Activated CD8-positive, alpha-beta T cell treated with anti-CD3 and anti-CD28 coated beads for 36 hours (primary cell): ENCODE measurements around the gene VCX. TPM values are rescaled to one million over a fixed set of nuclear protein-coding genes. Genes with fewer than 3 reads are reported as not detected.

Experiments
- ATAC-seq: fragments of 200-7000 bp; cut with Tn5 transposase; one replicate; pipeline ENCODE4 v1.10.0; 2021; ENCODE audit warnings: mild to moderate bottlenecking, moderate library complexity
- CTCF ChIA-PET: fragments of 350-600 bp; sonication (Branson Sonifier 250); formaldehyde crosslinking; loops from one replicate; lab custom pipeline; 2021; ENCODE audit warnings: antibody characterized with exemption; lab: Charles Lee
- POLR2A ChIA-PET: fragments of 350-600 bp; sonication (Branson Sonifier 250); formaldehyde crosslinking; loops from one replicate; lab custom pipeline; 2021; ENCODE audit warnings: antibody characterized with exemption; lab: Charles Lee
- DNase-seq: peaks from one replicate; pipeline ENCODE4 v3.0.0-alpha.2; 2020
- H3K27ac Mint-ChIP-seq: one replicate; pipeline ENCODE4 v1.8.0; 2021; ENCODE audit warnings: mild to moderate bottlenecking, mixed read lengths
- H3K27me3 Mint-ChIP-seq: one replicate; pipeline ENCODE4 v1.8.0; 2021; ENCODE audit warnings: mixed read lengths
- H3K36me3 Mint-ChIP-seq: one replicate; pipeline ENCODE4 v1.8.0; 2021; ENCODE audit warnings: low read depth, mixed read lengths
- H3K4me1 Mint-ChIP-seq: one replicate; pipeline ENCODE4 v1.8.0; 2021; ENCODE audit warnings: low read depth, mixed read lengths
- H3K4me3 Mint-ChIP-seq: one replicate; pipeline ENCODE4 v1.8.0; 2021; ENCODE audit warnings: mild to moderate bottlenecking, moderate library complexity, mixed read lengths
- H3K9me3 Mint-ChIP-seq: one replicate; pipeline ENCODE4 v1.8.0; 2021; ENCODE audit warnings: mixed read lengths
- intact Hi-C: fragments of 100-400 bp; cut with micrococcal nuclease; formaldehyde crosslinking; loops from one replicate; pipeline ENCODE4 v1.10.0; 2022
- total RNA-seq, 2 experiments: library from RNA; stranded (reverse); gene quantifications; one replicate each; pipeline ENCODE4 v1.2.3, GENCODE V29; 2021
- TF ChIP-seq, protein P1 (sequence below): fragments of 200-600 bp; IDR thresholded peaks from one replicate; pipeline ENCODE4 v1.8.0; 2022; ENCODE audit warnings: antibody characterized with exemption, mild to moderate bottlenecking

Gene VCX
- total RNA-seq, 2 experiments from 2014 or later, result not detected

DNA sequence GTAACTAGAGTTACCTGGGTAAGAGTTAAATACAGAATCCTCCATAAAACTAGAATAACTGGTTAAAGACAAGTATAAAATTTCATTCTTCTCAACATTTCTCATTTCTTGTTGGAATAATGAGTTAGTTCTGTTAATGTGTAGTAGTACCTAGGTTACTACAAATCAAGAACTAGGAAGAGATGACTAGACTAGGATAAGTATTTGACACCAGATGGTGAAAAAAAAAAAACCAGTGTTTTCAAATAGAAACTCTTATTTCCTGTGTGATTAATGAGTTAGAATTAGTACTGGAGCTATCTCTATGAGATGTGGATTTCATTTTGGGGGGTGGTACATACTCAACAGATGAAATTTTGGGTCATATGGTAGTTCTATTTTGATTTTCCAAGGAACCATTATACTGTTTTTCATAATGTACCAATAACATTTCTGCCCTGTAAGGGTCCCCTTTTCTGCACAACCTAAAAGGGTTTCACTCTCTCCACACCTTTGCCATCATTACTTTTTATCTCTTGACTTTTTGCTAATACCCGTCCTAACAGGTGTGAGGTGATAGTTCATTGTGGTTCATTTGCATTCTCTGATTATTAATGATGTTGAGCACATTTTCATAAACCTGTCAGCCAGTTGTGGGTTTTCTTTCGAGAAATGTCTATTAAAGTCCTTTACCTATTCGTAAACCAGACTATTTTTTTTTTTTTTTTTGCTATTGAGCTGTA is 1.7 kb upstream of the VCX start:
- no peaks in the 10 kb centered on the region for H3K4me1 Mint-ChIP-seq
- intact Hi-C loops, result no loop called here
- H3K36me3 Mint-ChIP-seq, result no peaks in the 10 kb centered on the region
- ChIA-PET CTCF (no interaction called here), POLR2A (no interaction called here)
- TF ChIP-seq, protein P1, sequence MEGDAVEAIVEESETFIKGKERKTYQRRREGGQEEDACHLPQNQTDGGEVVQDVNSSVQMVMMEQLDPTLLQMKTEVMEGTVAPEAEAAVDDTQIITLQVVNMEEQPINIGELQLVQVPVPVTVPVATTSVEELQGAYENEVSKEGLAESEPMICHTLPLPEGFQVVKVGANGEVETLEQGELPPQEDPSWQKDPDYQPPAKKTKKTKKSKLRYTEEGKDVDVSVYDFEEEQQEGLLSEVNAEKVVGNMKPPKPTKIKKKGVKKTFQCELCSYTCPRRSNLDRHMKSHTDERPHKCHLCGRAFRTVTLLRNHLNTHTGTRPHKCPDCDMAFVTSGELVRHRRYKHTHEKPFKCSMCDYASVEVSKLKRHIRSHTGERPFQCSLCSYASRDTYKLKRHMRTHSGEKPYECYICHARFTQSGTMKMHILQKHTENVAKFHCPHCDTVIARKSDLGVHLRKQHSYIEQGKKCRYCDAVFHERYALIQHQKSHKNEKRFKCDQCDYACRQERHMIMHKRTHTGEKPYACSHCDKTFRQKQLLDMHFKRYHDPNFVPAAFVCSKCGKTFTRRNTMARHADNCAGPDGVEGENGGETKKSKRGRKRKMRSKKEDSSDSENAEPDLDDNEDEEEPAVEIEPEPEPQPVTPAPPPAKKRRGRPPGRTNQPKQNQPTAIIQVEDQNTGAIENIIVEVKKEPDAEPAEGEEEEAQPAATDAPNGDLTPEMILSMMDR, result no peak
- DNase-seq (no peak), ATAC-seq (no peak)
- H3K27ac Mint-ChIP-seq, result no peak overlapping the region
- no peak overlapping the region for H3K4me3 Mint-ChIP-seq
- no peaks in the 10 kb centered on the region for H3K9me3 Mint-ChIP-seq
- H3K27me3 Mint-ChIP-seq, result peaks cover 1% of the 10 kb centered on the region

DNA sequence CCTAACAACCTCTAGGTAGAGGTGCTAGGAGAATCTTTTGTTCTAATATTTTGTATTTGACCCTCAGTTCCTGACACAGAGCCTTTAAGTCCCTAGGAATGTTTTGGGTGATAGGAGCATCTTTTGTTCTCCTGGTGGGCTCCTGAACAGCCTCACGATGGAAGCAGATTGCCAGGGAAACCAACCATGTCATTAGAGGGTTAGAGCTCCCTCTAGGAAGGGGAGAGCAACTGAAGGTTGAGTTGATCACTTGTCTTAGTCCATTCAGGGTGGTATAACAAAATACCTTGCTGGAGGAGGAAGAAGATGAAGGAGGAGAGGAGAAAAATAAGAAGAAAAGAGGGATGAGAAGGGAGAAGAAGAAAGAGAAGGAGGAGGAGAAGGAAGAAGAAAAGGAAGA is 9.2 kb downstream of the VCX start:
- Mint-ChIP-seq H3K9me3 (no peaks in the 10 kb centered on the region), H3K4me3 (no peak overlapping the region), H3K4me1 (no peaks in the 10 kb centered on the region), H3K27me3 (peaks cover 1% of the 10 kb centered on the region), H3K27ac (no peak overlapping the region), H3K36me3 (no peaks in the 10 kb centered on the region)
- ChIA-PET POLR2A (no interaction called here), CTCF (no interaction called here)
- TF ChIP-seq, protein P1, result no peak
- no peak for ATAC-seq
- no peak for DNase-seq
- intact Hi-C loops, result no loop called here

DNA sequence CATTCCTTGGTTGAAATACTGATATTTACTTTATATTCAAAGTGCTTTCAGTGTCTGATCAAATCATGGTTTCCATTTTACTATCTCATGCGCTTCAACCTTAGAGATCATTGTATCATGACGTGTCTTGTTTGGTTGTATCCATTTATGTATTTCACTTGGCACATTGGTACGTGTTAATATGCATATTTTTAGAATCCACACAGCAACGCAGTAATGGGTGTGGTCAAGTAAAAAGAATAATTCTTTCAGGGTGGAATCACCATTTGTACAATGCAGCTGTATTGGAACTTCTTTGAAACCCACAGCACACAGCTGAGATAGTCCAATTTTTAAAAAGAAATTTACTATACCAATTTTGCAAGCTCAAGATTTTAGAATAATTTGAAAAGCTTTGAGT is 29.1 kb downstream of the VCX start:
- TF ChIP-seq, protein P1, result no peak
- CTCF ChIA-PET, result no interaction called here

DNA sequence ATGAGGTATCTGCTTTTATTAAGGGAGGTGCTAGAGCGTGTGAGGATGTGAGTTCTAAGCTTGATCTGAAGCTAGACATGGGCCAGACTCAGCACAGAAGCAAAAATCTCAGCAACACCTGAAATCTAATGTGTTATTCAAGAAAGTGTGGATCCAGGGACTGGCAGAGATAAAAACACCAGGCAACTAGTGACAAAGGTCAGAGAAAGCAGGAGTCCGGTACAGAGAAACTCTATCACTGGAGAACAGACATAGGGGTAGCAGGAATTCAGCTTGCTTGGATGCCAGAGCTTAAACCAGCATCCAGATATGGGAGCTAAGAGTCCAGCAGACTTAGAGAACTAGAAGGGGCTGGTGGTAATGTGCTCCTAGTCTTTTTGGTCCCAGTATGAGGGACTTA is 34.0 kb downstream of the VCX start:
- CTCF ChIA-PET, result no interaction called here
- Mint-ChIP-seq H3K9me3 (no peaks in the 10 kb centered on the region), H3K27ac (no peak overlapping the region), H3K36me3 (no peaks in the 10 kb centered on the region), H3K4me1 (no peaks in the 10 kb centered on the region), H3K27me3 (no peaks in the 10 kb centered on the region), H3K4me3 (no peak overlapping the region)
- TF ChIP-seq, protein P1, result no peak
- POLR2A ChIA-PET, result no interaction called here
- ATAC-seq (no peak), DNase-seq (no peak)
- intact Hi-C loops, result no loop called here

More for the DNA sequence above, 29.1 kb downstream of the VCX start:
- POLR2A ChIA-PET, result no interaction called here
- no peak overlapping the region for H3K27ac Mint-ChIP-seq
- ATAC-seq, result no peak
- intact Hi-C loops, result no loop called here
- H3K9me3 Mint-ChIP-seq, result no peaks in the 10 kb centered on the region
- no peaks in the 10 kb centered on the region for H3K36me3 Mint-ChIP-seq
- peaks cover 2% of the 10 kb centered on the region for H3K27me3 Mint-ChIP-seq
- no peak overlapping the region for H3K4me3 Mint-ChIP-seq
- DNase-seq, result no peak
- H3K4me1 Mint-ChIP-seq, result no peaks in the 10 kb centered on the region

DNA sequence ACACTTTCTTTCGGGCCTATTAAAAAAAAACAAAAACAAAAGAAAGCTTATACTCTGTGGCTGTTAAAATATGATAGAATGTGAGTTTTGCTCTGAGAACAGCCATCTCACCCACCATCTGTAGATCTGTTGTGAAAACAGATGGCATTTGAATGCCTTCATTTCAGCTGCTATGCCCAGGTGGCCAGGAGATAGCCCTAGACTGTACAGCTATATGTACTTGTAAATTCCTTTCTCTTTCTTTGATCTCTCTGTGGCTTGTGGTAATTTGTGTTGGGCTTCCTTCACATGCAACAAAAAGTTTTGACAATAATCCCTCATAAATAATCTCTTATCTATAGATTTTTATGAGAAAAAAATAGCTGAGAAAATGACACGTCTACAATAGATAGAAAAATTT is 46.2 kb downstream of the VCX start:
- no peak for DNase-seq
- no peak for ATAC-seq

More for the DNA sequence above, 46.2 kb downstream of the VCX start:
- intact Hi-C loops, result no loop called here
- no peaks in the 10 kb centered on the region for H3K4me1 Mint-ChIP-seq
- ChIA-PET CTCF (no interaction called here), POLR2A (no interaction called here)
- H3K9me3 Mint-ChIP-seq, result no peaks in the 10 kb centered on the region
- TF ChIP-seq, protein P1, result no peak
- no peak overlapping the region for H3K27ac Mint-ChIP-seq
- H3K36me3 Mint-ChIP-seq, result no peaks in the 10 kb centered on the region
- H3K27me3 Mint-ChIP-seq, result peaks cover 4% of the 10 kb centered on the region
- no peak overlapping the region for H3K4me3 Mint-ChIP-seq
